ENCODE data around the gene IL3RA. TPM values are rescaled to one million over a fixed set of nuclear protein-coding genes. Genes with fewer than 3 reads are reported as not detected.
A peak's percentile ranks its signal among the peaks of the same experiment; 100 is the strongest.

IL3RA gene
- total RNA-seq, 4 donors from 2014 or later, result 5.2 to 38.3 (median 20.6) TPM

- ATAC-seq (ENCODE audit: low FRiP score) (no peak), DNase-seq (ENCODE audit: low spot score) (no peak)
- no peak for TF ChIP-seq CTCF (IDR thresholded peaks at IDR 0.05)
These were observed 54.8 kb downstream of the IL3RA start for GRCh38 chrX:1391370-1391706.

GRCh38 chrX:1391707-1392375 lies 55.3 kb downstream of the IL3RA start, which contains the start of gene SLC25A6:
Gene SLC25A6 (minus strand): TSS chrX:1392113. CDS start chrX:1392009, 104 bp downstream.
- peak; percentile 84 for DNase-seq (ENCODE audit: low spot score)
- no peak for TF ChIP-seq CTCF (IDR thresholded peaks at IDR 0.05)
- peak; percentile 97 for ATAC-seq (ENCODE audit: low FRiP score)

- DNase-seq (ENCODE audit: low spot score) (peak; percentile 46), ATAC-seq (ENCODE audit: low FRiP score) (peak; percentile 53)
- no peak for TF ChIP-seq CTCF (IDR thresholded peaks at IDR 0.05)
These were observed 55.9 kb downstream of the IL3RA start for GRCh38 chrX:1392376-1393068.

- DNase-seq (ENCODE audit: low spot score) (no peak), ATAC-seq (ENCODE audit: low FRiP score) (no peak)
- TF ChIP-seq CTCF (IDR thresholded peaks at IDR 0.05), result no peak
These were observed 57.5 kb downstream of the IL3RA start for GRCh38 chrX:1393871-1394615.

- no peak for TF ChIP-seq CTCF (IDR thresholded peaks at IDR 0.05)
- DNase-seq (ENCODE audit: low spot score) (no peak), ATAC-seq (ENCODE audit: low FRiP score) (no peak)
These were observed 58.3 kb downstream of the IL3RA start for GRCh38 chrX:1394731-1395501.

- DNase-seq (ENCODE audit: low spot score) (no peak), ATAC-seq (ENCODE audit: low FRiP score) (no peak)
- no peak for TF ChIP-seq CTCF (IDR thresholded peaks at IDR 0.05)
These were observed 59.1 kb downstream of the IL3RA start for GRCh38 chrX:1395646-1396216.
